ENCODE data around the gene PNPLA7. TPM values are rescaled to one million over a fixed set of nuclear protein-coding genes. Genes with fewer than 3 reads are reported as not detected.
"Not testable (repeated sequence)": the region's sequence is repeated elsewhere in the genome, so short reads cannot be mapped to it uniquely, and the experiment has no call there.

Gene PNPLA7
- total RNA-seq, 2 donors from 2014 or later, result 6.8 to 8.2 TPM

- Mint-ChIP-seq H3K27me3 (ENCODE audit: low read depth) (no peaks in the 10 kb centered on the region), H3K27ac (no peak overlapping the region), H3K36me3 (ENCODE audit: insufficient read depth in 2 of 2) (no peaks in the 10 kb centered on the region), H3K4me3 (peak overlapping the region in 1 of 2 donors; percentile 77), H3K4me1 (ENCODE audit: low read depth) (peaks cover 24% of the 10 kb centered on the region), H3K9me3 (no peaks in the 10 kb centered on the region)
- no peak for DNase-seq
- ATAC-seq (replicated peaks in 1 of 2), result no peak
Observed at GRCh38 chr9:137416563-137417151, 133.5 kb downstream of the PNPLA7 start.

- H3K4me1 Mint-ChIP-seq (ENCODE audit: low read depth), result peaks cover 21% of the 10 kb centered on the region
- H3K27me3 Mint-ChIP-seq (ENCODE audit: low read depth), result no peaks in the 10 kb centered on the region
- no peak overlapping the region for H3K4me3 Mint-ChIP-seq
- H3K9me3 Mint-ChIP-seq, result no peaks in the 10 kb centered on the region
- DNase-seq (no peak), ATAC-seq (replicated peaks in 1 of 2) (no peak)
- no peaks in the 10 kb centered on the region for H3K36me3 Mint-ChIP-seq (ENCODE audit: insufficient read depth in 2 of 2)
- no peak overlapping the region for H3K27ac Mint-ChIP-seq
Observed at GRCh38 chr9:137416006-137416562, 134.1 kb downstream of the PNPLA7 start.

- Mint-ChIP-seq H3K36me3 (ENCODE audit: insufficient read depth in 2 of 2) (no peaks in the 10 kb centered on the region), H3K4me1 (ENCODE audit: low read depth) (peaks cover 21% of the 10 kb centered on the region), H3K27ac (no peak overlapping the region), H3K27me3 (ENCODE audit: low read depth) (no peaks in the 10 kb centered on the region), H3K9me3 (no peaks in the 10 kb centered on the region), H3K4me3 (no peak overlapping the region)
- DNase-seq (no peak), ATAC-seq (replicated peaks in 1 of 2) (no peak)
Observed at GRCh38 chr9:137415451-137415850, 134.8 kb downstream of the PNPLA7 start.

GRCh38 chr9:137412431-137412830, 137.8 kb downstream of the PNPLA7 start:
- no peak for DNase-seq
- no peaks in the 10 kb centered on the region for H3K27me3 Mint-ChIP-seq (ENCODE audit: low read depth)
- peaks cover 21% of the 10 kb centered on the region for H3K4me1 Mint-ChIP-seq (ENCODE audit: low read depth)
- no peaks in the 10 kb centered on the region for H3K9me3 Mint-ChIP-seq
- no peak overlapping the region for H3K4me3 Mint-ChIP-seq
- H3K36me3 Mint-ChIP-seq (ENCODE audit: insufficient read depth in 2 of 2), result no peaks in the 10 kb centered on the region
- ATAC-seq (replicated peaks in 1 of 2), result no peak
- H3K27ac Mint-ChIP-seq, result no peak overlapping the region

- peak; percentile 56 to 71 for ATAC-seq (replicated peaks in 1 of 2)
- H3K27me3 Mint-ChIP-seq (ENCODE audit: low read depth), result no peaks in the 10 kb centered on the region
- no peaks in the 10 kb centered on the region for H3K9me3 Mint-ChIP-seq
- peak overlapping the region; percentile 50 to 59 for H3K4me3 Mint-ChIP-seq
- DNase-seq, result peak; percentile 71 to 74
- H3K4me1 Mint-ChIP-seq (ENCODE audit: low read depth), result peaks cover 21% of the 10 kb centered on the region
- H3K36me3 Mint-ChIP-seq (ENCODE audit: insufficient read depth in 2 of 2), result no peaks in the 10 kb centered on the region
- H3K27ac Mint-ChIP-seq, result no peak overlapping the region
Observed at GRCh38 chr9:137411645-137412380, 138.4 kb downstream of the PNPLA7 start.

GRCh38 chr9:137411260-137411644, 138.9 kb downstream of the PNPLA7 start:
- H3K9me3 Mint-ChIP-seq, result no peaks in the 10 kb centered on the region
- peak; percentile 3 to 4 for ATAC-seq (replicated peaks in 1 of 2)
- no peaks in the 10 kb centered on the region for H3K36me3 Mint-ChIP-seq (ENCODE audit: insufficient read depth in 2 of 2)
- no peak overlapping the region for H3K27ac Mint-ChIP-seq
- peak overlapping the region; percentile 50 to 59 for H3K4me3 Mint-ChIP-seq
- H3K27me3 Mint-ChIP-seq (ENCODE audit: low read depth), result no peaks in the 10 kb centered on the region
- H3K4me1 Mint-ChIP-seq (ENCODE audit: low read depth), result peaks cover 21% of the 10 kb centered on the region
- no peak for DNase-seq

GRCh38 chr9:137410891-137411249, 139.3 kb downstream of the PNPLA7 start:
- Mint-ChIP-seq H3K36me3 (ENCODE audit: insufficient read depth in 2 of 2) (no peaks in the 10 kb centered on the region), H3K4me1 (ENCODE audit: low read depth) (peaks cover 22% of the 10 kb centered on the region)
- DNase-seq, result no peak

GRCh38 chr9:137410236-137410890, 139.8 kb downstream of the PNPLA7 start:
- Mint-ChIP-seq H3K4me1 (ENCODE audit: low read depth) (peaks cover 27% of the 10 kb centered on the region), H3K4me3 (peak overlapping the region in 1 of 2 donors; percentile 59)
- H3K36me3 Mint-ChIP-seq (ENCODE audit: insufficient read depth in 2 of 2); H3K27me3 Mint-ChIP-seq (ENCODE audit: low read depth); DNase-seq; ATAC-seq (replicated peaks in 1 of 2); H3K27ac Mint-ChIP-seq; H3K9me3 Mint-ChIP-seq: not testable (repeated sequence)

More at GRCh38 chr9:137410891-137411249, 139.3 kb downstream of the PNPLA7 start:
- peak overlapping the region in 1 of 2 donors; percentile 59 for H3K4me3 Mint-ChIP-seq
- H3K27me3 Mint-ChIP-seq (ENCODE audit: low read depth), result no peaks in the 10 kb centered on the region
- H3K27ac Mint-ChIP-seq, result no peak overlapping the region
- ATAC-seq (replicated peaks in 1 of 2), result no peak
- no peaks in the 10 kb centered on the region for H3K9me3 Mint-ChIP-seq

Other genes with a start within 250 kb of the PNPLA7 start
- 1 to 10 TPM; 1.6 to 2.0 TPM for gene NRARP, start 248.1 kb downstream of the PNPLA7 start, total RNA-seq
- gene EXD3, start 127.2 kb downstream of the PNPLA7 start, total RNA-seq, result 10 to 100 TPM; 23.7 to 26.0 TPM
- 1 to 10 TPM; 1.4 to 1.8 TPM for gene NOXA1, start 127.0 kb downstream of the PNPLA7 start, total RNA-seq
- not detected for gene ENTPD8, start 109.0 kb downstream of the PNPLA7 start, total RNA-seq
- 10 to 100 TPM; 20.0 to 28.5 TPM for gene NSMF, start 91.1 kb downstream of the PNPLA7 start, total RNA-seq
- gene MRPL41, start 1.5 kb upstream of the PNPLA7 start, total RNA-seq, result 10 to 100 TPM; 26.6 to 28.4 TPM
- 10 to 100 TPM; 32.8 to 41.9 TPM for gene DPH7, start 28.5 kb upstream of the PNPLA7 start, total RNA-seq
- 10 to 100 TPM; 27.4 to 34.5 TPM for gene ZMYND19, start 40.1 kb upstream of the PNPLA7 start, total RNA-seq
- gene ARRDC1, start 55.3 kb upstream of the PNPLA7 start, total RNA-seq, result 10 to 100 TPM; 45.3 to 47.2 TPM
- 10 to 100 TPM; 67.5 to 69.3 TPM for gene EHMT1, start 68.6 kb upstream of the PNPLA7 start, total RNA-seq